ENCODE data around the gene NDRG2.

DNA sequence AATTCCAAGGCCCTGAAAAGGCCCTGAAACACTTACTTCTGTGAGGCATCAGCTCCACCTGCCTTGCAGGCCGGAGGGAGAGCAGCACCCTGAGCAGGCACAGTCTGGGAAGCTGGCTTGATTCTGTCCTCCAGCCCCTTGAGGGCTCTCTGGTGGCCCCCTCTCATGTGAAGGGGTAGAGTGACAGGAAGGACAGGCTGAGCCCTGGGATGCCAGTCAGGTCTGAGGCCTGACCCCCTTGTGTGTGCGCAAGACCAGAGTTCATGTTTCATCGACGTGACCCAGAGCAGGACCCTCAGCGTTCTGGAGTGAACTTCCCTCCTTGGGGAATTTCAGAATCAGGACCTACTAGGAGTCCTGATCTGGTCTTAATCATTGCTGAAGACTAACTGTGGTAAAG is 34.0 kb upstream of the NDRG2 start:
- TF ChIP-seq, protein P1, sequence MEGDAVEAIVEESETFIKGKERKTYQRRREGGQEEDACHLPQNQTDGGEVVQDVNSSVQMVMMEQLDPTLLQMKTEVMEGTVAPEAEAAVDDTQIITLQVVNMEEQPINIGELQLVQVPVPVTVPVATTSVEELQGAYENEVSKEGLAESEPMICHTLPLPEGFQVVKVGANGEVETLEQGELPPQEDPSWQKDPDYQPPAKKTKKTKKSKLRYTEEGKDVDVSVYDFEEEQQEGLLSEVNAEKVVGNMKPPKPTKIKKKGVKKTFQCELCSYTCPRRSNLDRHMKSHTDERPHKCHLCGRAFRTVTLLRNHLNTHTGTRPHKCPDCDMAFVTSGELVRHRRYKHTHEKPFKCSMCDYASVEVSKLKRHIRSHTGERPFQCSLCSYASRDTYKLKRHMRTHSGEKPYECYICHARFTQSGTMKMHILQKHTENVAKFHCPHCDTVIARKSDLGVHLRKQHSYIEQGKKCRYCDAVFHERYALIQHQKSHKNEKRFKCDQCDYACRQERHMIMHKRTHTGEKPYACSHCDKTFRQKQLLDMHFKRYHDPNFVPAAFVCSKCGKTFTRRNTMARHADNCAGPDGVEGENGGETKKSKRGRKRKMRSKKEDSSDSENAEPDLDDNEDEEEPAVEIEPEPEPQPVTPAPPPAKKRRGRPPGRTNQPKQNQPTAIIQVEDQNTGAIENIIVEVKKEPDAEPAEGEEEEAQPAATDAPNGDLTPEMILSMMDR (IDR thresholded peaks at IDR 0.05; ENCODE audit: insufficient read depth, low read length, poor library complexity, severe bottlenecking), result no peak
- TF ChIP-seq EZH2phosphoT487 (conservative IDR thresholded peaks at IDR 0.05; ENCODE audit: low read length), result no peak
